ENCODE measurements around the gene MOCS3.
A peak's percentile ranks its signal among the peaks of the same experiment; 100 is the strongest.
"Not testable (repeated sequence)": the region's sequence is repeated elsewhere in the genome, so short reads cannot be mapped to it uniquely, and the experiment has no call there.

The MOCS3 gene

GRCh38 chr20:50975701-50976330, 17.2 kb downstream of the MOCS3 start:
- POLR2A ChIA-PET: no interaction called here

DNA sequence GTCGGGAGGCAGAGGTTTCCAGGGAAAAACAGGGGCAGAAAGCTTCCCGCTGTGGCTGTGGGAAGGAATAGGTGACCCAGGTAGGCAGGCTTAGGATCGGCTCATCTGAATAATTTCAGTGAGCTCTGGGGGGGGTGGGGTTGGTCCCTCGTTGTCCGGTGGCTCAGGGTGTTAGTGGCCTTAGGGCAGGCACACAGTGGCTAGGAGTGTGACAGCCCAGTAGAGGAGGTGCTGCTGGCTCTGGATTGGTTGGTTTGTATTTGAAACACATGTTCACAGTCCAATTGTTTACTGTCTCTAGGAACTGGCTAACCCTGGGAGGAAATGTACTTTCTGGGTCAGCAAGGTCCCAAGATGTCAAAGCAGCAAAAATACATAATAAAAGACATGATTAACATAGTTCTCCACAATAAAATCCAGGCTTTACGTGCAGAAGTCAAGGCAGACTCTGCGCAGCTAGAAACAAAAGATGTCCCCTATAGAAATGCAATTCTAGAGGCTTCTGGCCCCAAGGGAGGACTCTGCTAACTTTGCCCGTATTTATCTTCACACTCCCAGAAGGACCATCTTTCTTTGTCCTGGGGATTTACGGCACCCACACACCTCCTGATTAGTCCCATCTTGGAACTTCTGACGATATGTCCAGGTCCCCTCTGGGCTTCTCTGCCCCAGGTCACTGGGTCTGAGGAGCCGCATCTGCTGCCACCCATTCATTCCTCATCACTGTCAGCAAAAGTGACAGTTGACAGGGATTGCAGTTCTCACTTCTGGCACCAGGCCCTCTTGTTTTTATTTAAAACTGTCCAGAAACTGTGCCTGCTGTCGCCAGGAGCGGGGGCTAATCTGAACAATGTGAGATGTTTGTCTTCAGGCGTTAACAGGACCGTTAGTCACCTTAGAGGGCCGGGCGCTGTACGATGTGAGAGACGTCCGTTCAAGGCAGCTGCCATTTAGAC, 18.7 kb downstream of the MOCS3 start:
- ChIA-PET CTCF (interaction anchor here (11.6 kb wide), 1 partner anchor 184 kb away, joined by 111 read pairs; the partner anchor contains the start of gene BCAS4), POLR2A (no interaction called here)
- DNase-seq (ENCODE audit: low read depth, low spot score): no peak
- no peak overlapping the region for H3K4me3 ChIP-seq (ENCODE audit: low read depth, low read length)
- no peak for TF ChIP-seq CTCF (IDR thresholded peaks at IDR 0.05; ENCODE audit: insufficient read depth, low read length, missing control alignments)

More at GRCh38 chr20:50975701-50976330, 17.2 kb downstream of the MOCS3 start:
- no peak overlapping the region for H3K4me3 ChIP-seq (ENCODE audit: low read depth, low read length)
- TF ChIP-seq CTCF (IDR thresholded peaks at IDR 0.05; ENCODE audit: insufficient read depth, low read length, missing control alignments): no peak
- CTCF ChIA-PET: interaction anchor here (0.7 to 11.6 kb wide), 4 partner anchors 12 to 331 kb away, joined by 3 to 111 read pairs (median 6); partner anchors contain the start of gene BCAS4
- no peak for DNase-seq (ENCODE audit: low read depth, low spot score)

- POLR2A ChIA-PET; H3K4me3 ChIP-seq (ENCODE audit: low read depth, low read length); DNase-seq (ENCODE audit: low read depth, low spot score): not testable (repeated sequence)
- CTCF ChIA-PET: interaction anchor here (0.6 to 11.6 kb wide), 2 partner anchors 185 to 1150 kb away, joined by 3 to 111 read pairs; partner anchors contain the start of gene BCAS4
Observed at GRCh38 chr20:50978533-50978932, 19.9 kb downstream of the MOCS3 start.

- no peak for TF ChIP-seq CTCF (IDR thresholded peaks at IDR 0.05; ENCODE audit: insufficient read depth, low read length, missing control alignments)
- ChIA-PET POLR2A (interaction anchor here (1.0 to 1.4 kb wide), 6 partner anchors 22 to 409 kb away, joined by 3 to 6 read pairs (median 4); partner anchors contain the start of genes BCAS4, DPM1 and MOCS3), CTCF (interaction anchor here (0.8 to 14.9 kb wide), 22 partner anchors 9 to 644 kb away, joined by 3 to 626 read pairs (median 10); partner anchors contain the start of gene BCAS4)
- DNase-seq (ENCODE audit: low read depth, low spot score): peak; percentile 99
- no peak overlapping the region for H3K4me3 ChIP-seq (ENCODE audit: low read depth, low read length)
Observed at GRCh38 chr20:50980071-50980681, 21.6 kb downstream of the MOCS3 start.

DNA sequence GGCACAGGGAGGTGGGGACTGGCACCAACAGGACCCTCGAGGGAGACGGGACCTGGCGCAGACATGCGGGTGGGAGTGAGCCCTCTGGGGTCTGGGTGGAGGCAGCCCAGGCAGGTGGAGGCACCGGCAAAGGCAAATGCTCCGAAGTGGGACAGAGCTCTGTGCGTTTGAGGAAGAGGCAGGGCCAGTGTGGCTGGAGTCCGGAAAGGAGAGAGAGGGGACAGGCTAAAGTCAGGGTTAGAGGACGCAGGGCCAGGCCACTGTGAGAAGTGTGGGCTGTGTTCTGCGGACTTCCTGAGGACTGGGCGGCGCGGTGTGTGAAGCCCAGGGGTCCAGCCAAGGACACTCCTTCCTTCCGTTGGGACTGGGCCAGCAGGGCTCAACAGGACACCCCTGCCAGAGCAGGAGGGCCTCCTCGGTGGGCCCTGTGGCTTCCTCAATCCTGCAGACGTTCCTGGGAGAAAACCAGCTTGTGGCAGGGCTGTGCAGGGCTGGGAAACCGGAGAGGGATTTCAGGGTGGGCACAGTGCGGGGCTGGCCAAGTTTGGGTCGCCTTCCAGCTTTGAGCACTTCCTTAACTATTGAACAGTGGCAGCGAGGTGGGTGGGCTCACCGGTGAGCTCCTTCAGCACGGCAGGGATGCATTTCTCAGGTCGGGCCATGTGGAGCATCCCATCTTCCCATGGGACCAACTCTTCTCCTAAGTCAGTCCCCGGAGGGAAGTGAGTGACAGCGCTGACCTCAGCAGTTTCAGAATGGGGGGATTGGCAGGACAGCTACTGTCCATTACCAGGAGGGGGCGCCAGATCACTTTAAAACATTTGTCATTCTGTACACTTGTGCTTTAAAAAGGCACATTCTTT, 22.5 kb downstream of the MOCS3 start:
- TF ChIP-seq CTCF (IDR thresholded peaks at IDR 0.05; ENCODE audit: insufficient read depth, low read length, missing control alignments): peak; percentile 77
- POLR2A ChIA-PET: interaction anchor here (0.6 to 1.4 kb wide), 6 partner anchors 186 to 408 kb away, joined by 3 to 6 read pairs (median 4); partner anchors contain the start of gene BCAS4
- CTCF ChIA-PET: interaction anchor here (0.5 to 14.9 kb wide), 53 partner anchors 8 to 1079 kb away, joined by 3 to 626 read pairs (median 4); partner anchors contain the start of genes BCAS4, DPM1 and MOCS3
- DNase-seq (ENCODE audit: low read depth, low spot score): no peak
- no peak overlapping the region for H3K4me3 ChIP-seq (ENCODE audit: low read depth, low read length)
